Islet of Langerhans (tissue), 1 donor: ENCODE measurements around the gene FES.
"Not testable (repeated sequence)": the region's sequence is repeated elsewhere in the genome, so short reads cannot be mapped to it uniquely, and the experiment has no call there.

Experiments used
- FAIRE-seq: peaks from one replicate; lab custom pipeline; 2011; peaks lifted over from hg19 to GRCh38; lab: Jason Lieb, UNC

Gene FES

GRCh38 chr15:90883976-90884718 lies at the start of gene FES:
FES (plus strand) TSS chr15:90884504; CDS start chr15:90885046, 542 bp downstream.
- no peak for FAIRE-seq

GRCh38 chr15:90834626-90835025 lies 49.7 kb upstream of the FES start:
- no peak for FAIRE-seq

GRCh38 chr15:90836296-90836871 lies 47.9 kb upstream of the FES start:
- FAIRE-seq = no peak

GRCh38 chr15:90837094-90837493 lies 47.2 kb upstream of the FES start:
- no peak for FAIRE-seq

GRCh38 chr15:90838139-90838538 lies 46.2 kb upstream of the FES start:
- no peak for FAIRE-seq

- no peak for FAIRE-seq
Observed at GRCh38 chr15:90838544-90838943, 45.8 kb upstream of the FES start.

GRCh38 chr15:90839187-90840071 lies 44.9 kb upstream of the FES start:
- FAIRE-seq = no peak

- no peak for FAIRE-seq
Observed at GRCh38 chr15:90840157-90840855, 44.0 kb upstream of the FES start.

GRCh38 chr15:90840954-90841353 lies 43.4 kb upstream of the FES start:
- FAIRE-seq = no peak

GRCh38 chr15:90844696-90845095 lies 39.6 kb upstream of the FES start:
- no peak for FAIRE-seq

GRCh38 chr15:90845201-90845949 lies 38.9 kb upstream of the FES start:
- FAIRE-seq = no peak

GRCh38 chr15:90849424-90849823 lies 34.9 kb upstream of the FES start:
- not testable (repeated sequence) for FAIRE-seq

- FAIRE-seq = no peak
Observed at GRCh38 chr15:90851114-90851513, 33.2 kb upstream of the FES start.

GRCh38 chr15:90851940-90852339 lies 32.4 kb upstream of the FES start:
- no peak for FAIRE-seq

- FAIRE-seq = no peak
Observed at GRCh38 chr15:90855139-90855538, 29.2 kb upstream of the FES start.

GRCh38 chr15:90857337-90857736 lies 27.0 kb upstream of the FES start:
- FAIRE-seq = no peak

GRCh38 chr15:90857883-90858443 lies 26.3 kb upstream of the FES start:
- FAIRE-seq = no peak

GRCh38 chr15:90859234-90860131 lies 24.8 kb upstream of the FES start:
- no peak for FAIRE-seq

GRCh38 chr15:90860450-90860849 lies 23.9 kb upstream of the FES start:
- FAIRE-seq = no peak

GRCh38 chr15:90860942-90861675 lies 23.2 kb upstream of the FES start:
- peak; percentile 99 for FAIRE-seq
